Stimulated activated CD8-positive, alpha-beta memory T cell treated with anti-CD3 and anti-CD28 coated beads, Interleukin-4, amount 100 ng/mL, for 48 hours (primary cell): Measurements from ENCODE around the gene PLEKHJ1.
A peak's percentile ranks its signal among the peaks of the same experiment; 100 is the strongest.

Experiments
- DNase-seq: peaks from one replicate; pipeline ENCODE4 v3.0.0-alpha.2; 2020

The PLEKHJ1 gene

DNA sequence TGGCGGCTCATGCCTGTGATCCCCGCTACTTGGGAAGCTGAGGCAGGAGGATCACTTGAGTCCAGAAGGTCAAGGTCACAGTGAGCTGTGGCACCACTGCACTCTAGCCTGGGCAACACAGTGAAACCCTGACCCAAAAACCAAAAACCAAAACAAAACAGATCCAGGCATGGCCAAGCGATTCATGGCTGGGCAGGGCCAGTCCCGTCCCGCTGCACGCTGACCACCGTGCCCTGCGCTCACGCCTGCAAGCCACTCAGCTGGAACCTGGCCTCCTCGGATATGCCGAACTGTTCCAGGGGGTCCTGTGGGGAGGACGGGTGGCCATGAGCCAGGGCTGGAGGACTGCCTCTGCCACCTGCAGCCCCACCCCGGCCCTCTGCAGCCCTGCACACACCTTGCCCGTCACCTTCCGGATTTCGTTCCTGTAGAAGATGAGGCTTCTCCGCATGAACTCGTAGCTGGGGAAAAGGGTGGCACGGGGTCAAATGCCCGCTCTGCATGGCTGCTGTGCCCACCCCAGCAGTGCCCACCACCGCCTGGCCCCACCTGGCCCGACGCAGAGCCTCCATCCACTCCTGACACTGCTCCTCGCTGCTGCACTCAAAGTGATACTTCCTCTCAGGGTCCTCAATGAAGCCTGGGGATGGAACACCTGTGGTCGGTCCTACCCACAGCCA is 2.4 kb downstream of the PLEKHJ1 start:
- no peak for DNase-seq

DNA sequence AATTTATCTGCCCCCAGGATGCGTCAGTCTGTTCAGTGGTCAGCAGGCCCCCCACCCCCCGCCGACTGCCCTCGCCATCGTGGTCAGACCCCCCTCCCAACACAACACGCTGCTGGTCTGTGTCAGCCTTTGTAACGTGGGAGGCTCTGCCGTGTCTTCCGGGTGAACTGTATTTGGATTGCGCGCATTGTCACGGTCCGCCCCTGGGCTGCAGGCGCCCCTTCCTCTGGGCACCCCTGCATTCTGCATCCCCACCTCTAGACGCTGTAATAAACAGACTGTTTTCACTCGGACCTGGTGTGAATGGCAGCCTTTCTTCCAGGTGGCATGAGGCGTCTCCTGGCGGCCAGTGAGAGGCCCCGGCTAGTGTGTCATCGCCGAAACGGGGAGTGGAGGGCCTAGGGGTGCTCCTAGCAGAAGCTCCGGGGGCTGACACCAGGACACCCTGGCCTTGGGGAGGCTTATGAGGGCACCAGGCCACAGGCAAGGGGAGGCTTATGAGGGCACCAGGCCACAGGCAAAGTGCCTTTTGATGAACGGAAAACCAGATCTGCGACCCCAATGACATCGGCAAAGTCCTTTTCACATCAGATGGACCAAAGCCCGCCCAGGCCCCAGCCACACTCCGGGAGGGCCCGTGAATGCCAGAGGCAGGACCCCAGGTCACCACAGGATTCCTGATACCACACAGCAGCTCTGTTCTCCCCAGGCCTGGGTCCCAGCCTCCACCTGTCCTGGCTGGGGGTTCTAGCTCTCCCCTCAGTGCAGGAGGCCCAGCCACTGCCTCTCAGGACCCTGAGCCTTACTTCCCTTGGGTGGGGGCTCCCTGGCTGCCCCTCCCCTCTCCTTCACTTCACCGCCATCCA is 3.6 kb downstream of the PLEKHJ1 start:
- DNase-seq: no peak

DNA sequence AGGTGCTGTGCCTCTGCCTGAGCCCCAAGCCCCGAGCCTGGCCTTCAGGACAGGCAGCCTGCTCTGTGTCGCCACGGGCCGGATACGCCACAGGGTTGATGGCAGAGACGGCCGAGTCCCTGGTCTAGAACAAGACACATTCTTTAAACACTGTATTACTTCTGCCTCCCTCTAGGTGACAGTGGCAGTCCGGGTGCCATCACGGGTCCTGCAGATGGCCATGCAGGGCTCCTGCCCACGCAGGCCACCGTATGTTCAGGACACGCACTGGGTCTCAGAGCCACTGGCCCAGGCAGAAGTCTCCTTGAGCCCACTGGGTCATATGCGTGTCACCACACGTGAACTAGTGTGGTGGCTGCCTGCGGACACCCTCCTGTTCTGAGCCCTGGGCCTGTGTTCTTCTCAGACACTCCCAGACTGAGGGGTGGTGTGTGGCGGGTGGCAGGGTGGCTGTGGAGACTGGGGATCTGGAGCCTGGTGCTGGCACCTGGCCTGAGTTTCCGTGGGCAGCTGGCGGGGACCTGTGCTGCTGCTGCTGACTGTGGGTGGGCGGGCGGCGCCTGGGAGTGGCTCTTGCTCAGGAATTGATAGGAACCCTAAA is 4.4 kb downstream of the PLEKHJ1 start:
- DNase-seq: no peak

DNA sequence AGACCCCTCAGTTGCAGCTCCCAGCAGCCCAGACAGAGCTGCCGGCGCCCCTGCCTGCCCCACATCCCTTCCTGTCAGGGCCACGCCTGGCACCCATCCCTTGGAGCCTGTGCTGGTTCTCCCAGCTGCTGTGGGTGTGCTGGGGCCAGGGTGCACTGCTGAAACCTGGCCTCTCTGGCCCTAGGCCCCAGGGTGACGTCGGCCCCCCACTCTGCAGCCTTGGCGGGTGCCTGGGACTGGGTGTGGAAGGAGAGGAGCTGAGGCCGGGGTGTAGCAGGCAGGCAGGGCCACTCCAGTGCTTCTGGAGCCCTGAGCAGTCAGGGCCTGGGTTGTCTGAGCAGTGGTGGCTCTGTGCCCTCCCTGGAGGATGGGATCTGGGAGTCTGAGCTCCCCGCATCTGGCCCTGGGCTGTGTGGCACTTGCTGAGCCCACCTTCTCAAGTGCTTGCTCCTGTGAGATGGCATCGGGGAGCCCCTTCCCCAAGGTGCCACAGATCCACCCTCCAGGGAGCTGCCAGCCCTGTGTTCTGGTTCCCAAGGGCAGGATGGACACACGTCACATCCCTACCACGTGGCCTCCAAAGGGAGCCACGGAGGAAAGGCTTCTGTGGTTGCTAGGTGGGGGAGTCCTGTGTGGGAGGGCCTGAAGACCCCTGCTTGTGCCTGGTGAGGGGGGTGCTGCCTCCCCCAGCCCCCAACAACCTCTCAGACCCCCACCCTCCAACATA is 5.2 kb downstream of the PLEKHJ1 start:
- DNase-seq: no peak

DNA sequence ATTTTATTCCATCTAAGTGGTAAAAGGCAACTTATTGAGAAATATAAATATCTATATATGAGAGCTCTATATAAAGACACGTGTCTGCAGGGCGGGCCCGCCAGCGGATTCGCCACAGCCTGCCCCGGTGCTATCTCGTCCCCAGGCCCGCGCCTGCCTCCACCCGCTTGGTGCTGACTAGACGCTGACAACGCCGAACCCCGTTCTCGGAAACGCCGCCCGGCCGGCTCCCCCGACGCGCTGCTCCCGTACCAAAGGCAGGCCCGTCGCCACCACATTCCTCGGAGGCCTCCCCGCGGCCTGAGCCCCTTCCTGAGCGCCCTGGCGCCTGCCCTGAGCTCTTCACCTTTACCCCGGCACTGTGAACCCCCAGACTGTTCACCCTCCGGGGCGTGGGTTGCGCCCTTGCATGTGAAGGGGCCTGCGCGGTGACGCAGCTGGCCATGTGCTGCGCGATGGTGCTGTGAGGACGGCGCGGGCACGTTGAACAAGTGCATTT is 6.0 kb downstream of the PLEKHJ1 start:
- no peak for DNase-seq

DNA sequence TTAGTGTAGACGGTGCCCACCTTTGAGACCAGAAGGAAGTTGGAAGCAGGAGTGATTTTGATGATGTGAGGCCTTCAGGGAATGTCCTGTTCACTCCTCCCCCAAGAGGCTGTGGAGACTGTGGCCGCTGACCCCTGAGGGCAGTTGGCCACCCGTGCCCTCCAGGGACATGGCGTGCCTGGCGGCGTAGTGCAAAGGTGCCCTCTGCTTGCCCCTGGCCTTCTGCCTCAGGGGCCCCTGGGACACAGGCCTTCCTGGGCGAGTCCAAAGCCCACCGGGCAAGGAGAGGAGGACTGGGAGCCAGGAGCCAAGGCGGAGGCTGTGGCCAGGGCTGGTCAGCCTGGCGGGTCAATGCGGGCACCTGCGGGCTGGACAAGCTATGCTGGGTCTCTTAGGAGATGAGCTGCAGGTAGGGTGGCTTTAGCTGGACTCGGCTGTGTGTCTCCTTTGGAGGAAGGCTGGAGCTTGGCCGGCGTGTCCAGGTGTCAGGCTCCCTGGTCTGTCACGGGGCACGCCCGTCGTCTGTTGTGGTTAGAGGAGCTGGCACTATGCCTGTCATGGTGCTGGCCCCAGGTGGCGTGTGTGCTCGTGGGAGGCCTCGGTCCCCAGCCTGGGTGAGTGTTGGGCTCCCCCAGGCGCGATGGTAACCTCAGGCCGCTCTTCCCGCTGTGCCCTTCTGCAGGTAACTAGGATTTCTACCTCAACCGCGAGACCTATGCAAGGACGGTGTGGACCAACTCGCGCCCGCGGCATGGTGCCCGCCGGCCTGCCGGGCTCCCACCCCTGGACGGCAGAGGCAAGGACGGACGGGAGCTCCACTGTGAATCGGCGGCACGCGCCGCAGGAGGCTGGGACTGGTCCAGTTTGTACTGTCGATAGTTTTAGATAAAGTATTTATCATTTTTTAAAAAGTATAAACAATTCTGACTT is 6.8 kb downstream of the PLEKHJ1 start:
- no peak for DNase-seq

DNA sequence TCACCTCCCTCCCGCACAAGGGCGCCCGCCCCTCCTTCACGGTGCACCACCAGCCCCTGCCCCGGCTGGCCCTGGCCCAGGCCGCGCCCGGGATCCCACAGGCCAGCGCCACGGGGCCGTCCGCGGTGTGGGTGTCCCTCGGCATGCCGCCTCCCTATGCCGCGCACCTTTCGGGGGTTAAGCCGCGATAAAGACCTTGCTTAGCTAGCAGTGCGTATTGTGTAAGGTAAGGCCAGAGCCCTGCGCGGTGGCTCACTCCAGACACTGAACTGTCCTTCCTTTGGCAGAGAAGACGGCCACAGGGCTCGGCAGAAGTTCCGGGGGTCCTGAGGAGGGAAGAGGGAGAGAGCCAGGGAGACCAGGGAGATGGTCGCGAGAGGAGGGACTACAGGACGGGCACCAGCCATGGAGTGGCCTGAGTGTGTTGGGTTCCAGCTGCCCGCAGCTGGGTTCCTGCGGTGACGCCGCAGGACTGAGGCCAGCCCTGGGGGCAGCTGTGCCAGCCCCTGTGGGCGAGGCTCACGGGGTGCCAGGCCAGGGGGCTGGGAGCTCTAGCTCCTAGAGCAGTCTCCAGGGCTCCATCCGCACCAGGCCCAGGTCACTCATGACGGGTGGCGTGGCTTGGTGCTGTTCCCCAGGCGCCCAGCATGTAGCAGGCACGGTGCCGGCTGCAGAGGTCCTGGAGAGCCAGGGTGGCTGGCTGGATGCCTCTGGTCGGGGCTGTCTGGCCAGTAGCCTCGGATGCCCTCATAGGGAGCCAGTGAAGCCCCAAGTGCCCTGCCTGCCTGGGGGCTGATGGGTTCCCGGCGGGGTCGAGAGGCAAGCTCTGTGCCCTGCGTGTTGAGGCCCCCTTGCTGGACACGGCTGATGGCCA is 7.7 kb downstream of the PLEKHJ1 start:
- no peak for DNase-seq

DNA sequence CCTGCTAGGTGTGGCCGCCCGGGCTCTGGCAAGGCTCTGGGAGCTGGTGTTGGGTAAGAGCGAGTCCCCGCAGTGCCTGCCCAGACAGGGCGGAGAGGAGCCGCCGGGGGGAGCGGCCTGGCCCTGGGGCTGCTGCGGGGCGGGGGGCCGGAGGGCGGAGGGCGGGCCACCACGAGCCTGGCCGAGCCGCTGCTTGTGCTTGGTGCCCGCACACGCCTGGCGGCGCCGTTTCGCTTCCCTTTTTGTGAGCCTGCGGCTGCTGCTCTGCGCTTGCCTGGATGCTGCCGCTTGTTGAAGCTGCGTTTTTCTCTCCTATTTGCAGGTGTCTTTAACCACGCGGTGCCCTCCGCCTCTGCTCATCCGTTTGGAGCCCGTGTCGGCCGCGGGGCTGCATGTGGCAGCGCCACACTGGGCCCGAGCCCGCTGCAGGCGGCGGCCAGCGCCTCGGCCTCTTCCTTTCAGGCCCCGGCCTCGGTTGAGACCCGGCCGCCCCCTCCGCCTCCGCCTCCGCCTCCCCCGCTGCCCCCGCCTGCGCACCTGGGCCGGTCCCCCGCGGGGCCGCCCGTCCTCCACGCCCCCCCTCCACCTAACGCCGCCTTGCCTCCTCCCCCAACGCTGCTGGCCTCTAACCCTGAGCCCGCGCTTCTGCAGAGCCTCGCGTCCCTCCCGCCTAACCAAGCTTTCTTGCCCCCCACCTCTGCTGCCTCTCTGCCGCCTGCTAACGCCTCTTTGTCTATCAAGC is 8.5 kb downstream of the PLEKHJ1 start:
- no peak for DNase-seq

DNA sequence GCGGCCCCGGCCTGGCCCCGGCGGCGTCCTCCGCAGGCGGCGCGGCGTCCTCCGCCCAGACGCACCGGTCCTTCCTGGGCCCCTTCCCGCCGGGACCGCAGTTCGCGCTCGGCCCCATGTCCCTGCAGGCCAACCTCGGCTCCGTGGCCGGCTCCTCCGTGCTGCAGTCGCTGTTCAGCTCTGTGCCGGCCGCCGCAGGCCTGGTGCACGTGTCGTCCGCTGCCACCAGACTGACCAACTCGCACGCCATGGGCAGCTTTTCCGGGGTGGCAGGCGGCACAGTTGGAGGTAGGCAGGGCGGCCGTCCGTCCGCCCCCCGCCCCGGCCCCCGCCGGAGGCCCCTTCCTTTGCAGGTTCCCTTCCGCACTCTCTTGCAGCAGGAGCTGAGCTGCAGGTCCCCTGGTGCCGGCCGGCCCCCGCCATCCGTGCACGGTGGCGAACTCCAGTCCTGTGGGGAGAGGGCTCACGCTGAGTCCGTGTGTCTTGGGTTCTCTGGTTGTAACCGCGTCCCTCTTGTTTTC is 9.2 kb downstream of the PLEKHJ1 start:
- DNase-seq: no peak

DNA sequence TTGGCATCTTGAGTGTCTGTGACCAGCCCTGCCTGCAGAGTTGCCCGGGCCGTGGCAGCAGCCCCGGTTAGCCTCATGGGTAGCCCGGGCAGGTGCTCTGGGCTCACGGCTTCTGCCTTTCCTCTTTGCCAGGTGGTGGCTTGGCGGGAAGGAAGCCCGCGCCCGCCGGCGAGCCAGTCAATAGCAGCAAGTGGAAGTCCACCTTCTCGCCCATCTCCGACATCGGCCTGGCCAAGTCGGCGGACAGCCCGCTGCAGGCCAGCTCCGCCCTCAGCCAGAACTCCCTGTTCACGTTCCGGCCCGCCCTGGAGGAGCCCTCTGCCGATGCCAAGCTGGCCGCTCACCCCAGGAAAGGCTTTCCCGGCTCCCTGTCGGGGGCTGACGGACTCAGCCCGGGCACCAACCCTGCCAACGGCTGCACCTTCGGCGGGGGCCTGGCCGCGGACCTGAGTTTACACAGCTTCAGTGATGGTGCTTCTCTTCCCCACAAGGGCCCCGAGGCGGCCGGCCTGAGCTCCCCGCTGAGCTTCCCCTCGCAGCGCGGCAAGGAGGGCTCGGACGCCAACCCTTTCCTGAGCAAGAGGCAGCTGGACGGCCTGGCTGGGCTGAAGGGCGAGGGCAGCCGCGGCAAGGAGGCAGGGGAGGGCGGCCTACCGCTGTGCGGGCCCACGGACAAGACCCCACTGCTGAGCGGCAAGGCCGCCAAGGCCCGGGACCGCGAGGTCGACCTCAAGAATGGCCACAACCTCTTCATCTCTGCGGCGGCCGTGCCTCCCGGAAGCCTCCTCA is 9.9 kb downstream of the PLEKHJ1 start:
- DNase-seq: no peak

DNA sequence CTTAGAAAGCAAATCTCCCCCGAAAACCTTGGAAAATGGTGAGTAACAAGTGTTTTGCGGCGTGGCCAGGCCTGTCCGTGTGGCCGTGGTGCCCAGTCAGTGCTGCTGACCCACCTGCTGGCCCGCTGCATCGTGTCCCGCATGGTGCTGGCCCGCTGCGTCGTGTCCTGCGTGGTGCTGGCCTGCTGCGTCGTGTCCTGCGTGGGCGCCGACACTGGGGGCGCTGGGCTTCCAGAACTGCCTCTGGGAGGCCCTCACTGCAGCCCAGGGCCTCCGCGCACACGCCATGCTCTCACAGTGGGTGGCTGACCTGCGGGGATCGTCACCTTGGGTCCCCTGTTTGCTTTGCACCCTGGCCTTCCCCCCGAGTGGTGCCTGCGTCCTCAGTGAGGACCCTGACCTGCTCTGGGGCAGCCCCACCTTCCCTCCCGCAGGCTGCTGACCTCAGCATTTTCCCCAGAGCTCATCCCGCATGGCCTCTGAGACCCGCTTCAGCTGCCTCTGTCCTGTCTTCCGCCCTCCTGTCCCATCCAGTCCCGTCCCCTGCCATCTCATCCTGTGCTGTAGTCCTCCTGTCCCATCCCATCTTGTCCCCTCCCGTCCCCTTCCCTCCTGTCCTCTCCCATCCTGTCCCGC is 10.6 kb downstream of the PLEKHJ1 start:
- DNase-seq: no peak

DNA sequence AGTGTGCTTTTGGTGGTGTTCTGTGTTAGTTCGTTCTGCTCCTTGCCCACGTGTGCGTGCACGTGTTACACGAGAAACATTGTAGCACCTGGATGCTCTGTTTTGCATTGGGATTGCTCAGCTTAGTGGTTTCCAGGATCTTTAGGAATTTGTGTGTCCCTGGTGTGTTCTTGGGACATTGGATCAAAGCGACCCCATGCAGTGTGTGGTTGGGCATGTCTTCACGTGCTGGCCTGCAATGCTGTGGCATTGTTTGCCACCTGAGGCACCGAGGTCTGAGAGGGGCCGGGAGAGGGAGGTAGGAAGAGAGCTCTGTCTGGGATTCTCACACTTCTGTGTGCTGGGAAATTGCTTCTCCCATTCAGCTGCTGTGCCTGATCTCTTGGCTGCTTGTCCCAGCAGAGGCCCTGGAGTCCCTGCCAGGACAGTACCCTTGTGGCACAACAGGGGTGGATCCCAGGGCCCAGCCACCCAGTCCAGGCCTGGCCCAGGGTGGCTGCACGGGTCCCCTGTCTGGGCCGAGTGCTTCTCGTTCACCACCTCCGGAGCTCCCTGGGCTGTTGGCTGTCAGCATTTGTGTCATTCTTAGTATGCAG is 11.3 kb downstream of the PLEKHJ1 start:
- DNase-seq: no peak

DNA sequence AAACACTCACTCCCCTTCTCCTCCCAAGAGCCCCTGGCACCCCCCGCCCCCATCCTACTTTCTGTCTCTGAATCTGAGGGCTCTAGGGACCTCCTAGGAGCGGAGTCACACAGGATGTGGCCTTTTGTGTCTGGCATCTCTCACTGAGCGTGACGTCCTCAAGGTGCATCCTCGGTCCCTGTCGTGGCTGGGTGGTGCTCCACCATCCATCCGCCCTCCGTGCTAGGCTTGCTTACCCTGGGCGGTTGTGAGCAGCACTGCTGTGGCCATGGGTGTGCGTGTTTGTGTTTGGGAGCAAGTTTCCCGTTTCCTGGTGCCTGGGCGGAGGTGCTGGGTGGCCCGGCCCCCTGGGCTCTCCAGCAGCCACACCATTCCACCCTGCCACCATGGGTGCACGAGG is 12.2 kb downstream of the PLEKHJ1 start:
- peak; percentile 43 for DNase-seq

DNA sequence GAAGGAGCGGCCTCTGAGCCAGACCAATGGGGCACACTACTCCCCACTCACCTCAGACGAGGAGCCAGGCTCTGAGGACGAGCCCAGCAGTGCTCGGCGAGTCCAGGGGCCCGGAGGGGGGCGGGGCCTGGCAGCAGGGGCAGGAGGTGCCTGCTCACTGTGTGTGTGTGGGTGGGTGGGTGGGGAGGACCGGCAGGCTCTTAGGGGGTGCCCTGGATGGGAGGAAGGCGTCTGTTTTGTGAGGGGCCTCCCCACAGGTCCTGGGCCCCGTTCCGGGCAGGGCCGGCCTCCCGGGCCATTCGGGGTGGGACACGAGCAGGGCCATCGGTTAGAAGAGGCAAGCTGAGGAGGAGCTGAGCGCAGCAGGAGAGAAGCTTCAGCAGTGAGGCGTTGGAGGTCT is 12.7 kb downstream of the PLEKHJ1 start:
- DNase-seq: no peak

DNA sequence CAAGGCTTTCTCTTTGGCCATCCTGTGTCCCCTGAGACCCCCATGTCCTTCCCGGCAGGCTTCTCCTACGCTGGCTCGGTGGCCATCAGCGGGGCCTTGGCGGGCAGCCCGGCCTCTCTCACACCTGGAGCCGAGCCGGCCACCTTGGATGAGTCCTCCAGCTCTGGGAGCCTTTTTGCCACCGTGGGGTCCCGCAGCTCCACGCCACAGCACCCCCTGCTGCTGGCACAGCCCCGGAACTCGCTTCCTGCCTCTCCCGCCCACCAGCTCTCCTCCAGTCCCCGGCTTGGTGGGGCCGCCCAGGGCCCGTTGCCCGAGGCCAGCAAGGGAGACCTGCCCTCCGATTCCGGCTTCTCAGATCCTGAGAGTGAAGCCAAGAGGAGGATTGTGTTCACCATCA is 14.2 kb downstream of the PLEKHJ1 start:
- DNase-seq: no peak

DNA sequence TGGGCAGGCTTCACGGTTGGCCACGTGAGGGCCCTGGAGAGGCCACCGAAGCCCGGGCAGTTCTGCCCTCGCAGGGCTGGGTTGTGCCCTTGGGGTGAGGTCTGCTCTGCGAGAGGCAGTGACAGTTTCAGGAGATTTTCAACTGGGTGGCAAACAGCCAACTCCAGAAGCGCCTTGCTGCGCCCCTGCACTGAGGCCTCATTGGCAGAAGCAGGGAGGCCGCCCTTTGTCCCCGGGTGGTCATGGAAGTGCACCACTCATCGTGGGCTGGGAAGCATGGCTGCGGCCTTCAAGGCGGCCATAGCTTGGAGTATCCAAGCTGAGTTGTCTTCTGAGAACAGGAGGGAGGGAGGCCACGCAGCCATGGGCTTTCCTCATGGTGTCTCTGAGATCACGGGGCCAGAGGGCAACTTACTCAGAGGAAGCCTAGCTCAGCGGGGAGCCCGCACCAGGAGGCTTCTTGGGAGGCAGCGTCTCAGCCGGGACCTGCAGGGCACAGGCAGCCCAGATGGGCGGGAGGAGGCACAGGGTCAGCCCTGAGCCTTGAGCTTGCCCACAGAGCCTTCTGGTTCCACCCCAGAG is 14.8 kb downstream of the PLEKHJ1 start:
- no peak for DNase-seq

DNA sequence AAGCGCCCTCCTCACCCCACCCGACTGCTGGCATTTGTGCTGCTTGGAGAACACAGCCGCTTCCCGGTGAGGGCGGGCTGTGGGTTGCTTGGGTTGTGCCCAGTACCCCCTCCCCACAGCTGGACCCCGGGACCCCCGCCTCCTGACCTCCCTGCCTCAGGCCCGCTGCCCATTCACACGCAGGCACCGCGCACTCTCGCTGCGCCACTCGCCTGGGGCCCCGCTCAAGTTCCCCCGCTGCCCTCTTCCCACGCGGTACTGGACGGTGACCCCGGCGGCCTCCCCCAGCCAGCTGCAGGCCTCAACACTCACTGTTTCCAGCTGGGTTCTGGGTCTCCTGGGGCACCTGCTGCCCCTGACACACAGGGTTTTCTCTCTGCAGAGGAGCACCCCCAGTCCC is 16.4 kb downstream of the PLEKHJ1 start:
- DNase-seq: no peak

DNA sequence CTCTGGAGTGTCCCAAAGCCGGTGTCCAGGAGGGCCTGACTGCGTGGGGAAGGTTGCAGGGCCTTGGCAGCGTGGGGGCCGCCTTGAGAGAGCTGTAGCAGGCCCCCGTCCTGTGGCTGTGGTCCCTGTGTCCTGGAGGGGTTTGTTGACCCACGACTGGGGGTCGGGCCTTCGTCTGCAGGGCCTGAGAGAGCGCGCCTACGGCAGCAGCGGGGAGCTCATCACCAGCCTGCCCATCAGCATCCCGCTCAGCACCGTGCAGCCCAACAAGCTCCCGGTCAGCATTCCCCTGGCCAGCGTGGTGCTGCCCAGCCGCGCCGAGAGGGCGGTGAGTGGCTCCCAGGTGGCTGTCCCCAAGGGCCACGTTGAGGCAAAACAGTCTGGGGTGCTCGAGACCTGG is 18.5 kb downstream of the PLEKHJ1 start:
- no peak for DNase-seq
